ENCODE results near the gene NEUROG2. TPM values are rescaled to one million over a fixed set of nuclear protein-coding genes. Genes with fewer than 3 reads are reported as not detected.
"Not testable (repeated sequence)": the region's sequence is repeated elsewhere in the genome, so short reads cannot be mapped to it uniquely, and the experiment has no call there.

NEUROG2 gene
- total and polyA plus RNA-seq, 5 donors from 2014 or later, result not detected

DNA sequence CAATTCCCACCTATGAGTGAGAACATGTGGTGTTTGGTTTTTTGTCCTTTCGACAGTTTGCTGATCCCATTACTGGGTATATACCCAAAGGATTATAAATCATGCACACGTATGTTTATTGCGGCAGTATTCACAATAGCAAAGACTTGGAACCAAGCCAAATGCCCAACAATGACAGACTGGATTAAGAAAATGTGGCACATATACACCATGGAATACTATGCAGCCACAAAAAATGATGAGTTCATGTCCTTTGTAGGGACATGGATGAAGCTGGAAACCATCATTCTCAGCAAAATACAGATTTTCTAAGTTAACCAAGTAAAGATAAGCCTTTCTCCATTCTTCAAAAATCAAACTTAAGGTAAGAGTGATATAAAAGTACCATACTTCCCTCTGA, 38.3 kb upstream of the NEUROG2 start:
- not testable (repeated sequence) for H3K4me3 ChIP-seq (ENCODE audit: low read depth, low read length); H3K27me3 ChIP-seq (ENCODE audit: control insufficient read depth, insufficient read depth, low read length); H3K36me3 ChIP-seq (ENCODE audit: control insufficient read depth, insufficient read depth, low read length); H3K4me3 Mint-ChIP-seq; H3K9me3 Mint-ChIP-seq; H3K36me3 Mint-ChIP-seq; DNase-seq; H3K4me1 ChIP-seq (ENCODE audit: control insufficient read depth, insufficient read depth, low read length, poor library complexity, severe bottlenecking); H3K27ac ChIP-seq (ENCODE audit: insufficient read depth, low read length, poor library complexity, severe bottlenecking); H3K27me3 Mint-ChIP-seq; ATAC-seq (ENCODE audit: low read depth in 2 of 2); H3K4me1 Mint-ChIP-seq; H3K9me3 ChIP-seq (ENCODE audit: control insufficient read depth in 2 of 2, low read length in 2 of 2); H3K27ac Mint-ChIP-seq

DNA sequence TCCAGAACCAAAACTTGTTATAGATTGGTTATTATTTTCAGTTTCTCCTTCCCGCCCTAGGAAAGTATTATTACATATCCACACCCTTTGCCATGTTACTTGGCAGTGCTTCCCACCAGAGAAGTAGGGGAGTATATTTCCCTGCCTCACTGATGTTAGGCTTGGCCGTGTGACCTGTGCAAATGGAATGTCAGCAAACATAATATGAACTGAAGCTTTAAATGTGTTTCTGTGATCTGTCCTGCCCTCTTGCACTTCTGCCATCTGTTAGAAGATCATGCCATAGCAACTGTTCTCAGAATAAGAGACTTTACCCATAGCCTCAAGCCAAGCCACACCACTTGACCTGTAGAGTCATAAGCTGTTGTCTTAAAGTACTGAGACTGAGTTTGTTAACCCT, 36.7 kb upstream of the NEUROG2 start:
- Histone ChIP-seq H3K36me3 (ENCODE audit: control insufficient read depth, insufficient read depth, low read length) (no peaks in the 10 kb centered on the region), H3K4me3 (ENCODE audit: low read depth, low read length) (no peak overlapping the region), H3K4me1 (ENCODE audit: control insufficient read depth, insufficient read depth, low read length, poor library complexity, severe bottlenecking) (no peaks in the 10 kb centered on the region), H3K9me3 (ENCODE audit: control insufficient read depth in 2 of 2, low read length in 2 of 2) (no peaks in the 10 kb centered on the region), H3K27me3 (ENCODE audit: control insufficient read depth, insufficient read depth, low read length) (no peaks in the 10 kb centered on the region), H3K27ac (ENCODE audit: insufficient read depth, low read length, poor library complexity, severe bottlenecking) (no peak overlapping the region)
- Mint-ChIP-seq H3K4me1 (no peaks in the 10 kb centered on the region), H3K4me3 (no peak overlapping the region), H3K36me3 (peaks cover under 1% of the 10 kb centered on the region), H3K9me3 (no peaks in the 10 kb centered on the region), H3K27me3 (no peaks in the 10 kb centered on the region), H3K27ac (no peak overlapping the region)
- ATAC-seq (ENCODE audit: low read depth in 2 of 2) (no peak), DNase-seq (no peak)

DNA sequence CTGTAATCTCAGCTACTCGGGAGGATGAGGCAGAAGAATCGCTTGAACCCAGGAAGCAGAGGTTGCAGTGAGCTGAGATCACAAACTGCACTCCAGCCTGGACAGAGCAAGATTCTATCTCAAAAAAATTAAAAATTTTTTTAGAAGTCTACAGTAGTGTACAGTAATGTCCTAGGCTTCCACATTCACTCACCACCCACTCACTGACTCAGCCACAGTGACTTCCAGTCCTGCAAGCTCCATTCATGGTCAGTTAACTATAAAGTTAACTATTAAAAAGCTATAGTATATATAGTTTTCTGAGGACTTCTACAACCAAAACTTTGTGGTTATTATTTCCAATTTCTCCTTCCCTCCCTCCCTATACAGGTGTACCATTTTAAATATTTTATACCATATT, 34.7 kb upstream of the NEUROG2 start:
- H3K4me3 ChIP-seq (ENCODE audit: low read depth, low read length), result no peak overlapping the region

DNA sequence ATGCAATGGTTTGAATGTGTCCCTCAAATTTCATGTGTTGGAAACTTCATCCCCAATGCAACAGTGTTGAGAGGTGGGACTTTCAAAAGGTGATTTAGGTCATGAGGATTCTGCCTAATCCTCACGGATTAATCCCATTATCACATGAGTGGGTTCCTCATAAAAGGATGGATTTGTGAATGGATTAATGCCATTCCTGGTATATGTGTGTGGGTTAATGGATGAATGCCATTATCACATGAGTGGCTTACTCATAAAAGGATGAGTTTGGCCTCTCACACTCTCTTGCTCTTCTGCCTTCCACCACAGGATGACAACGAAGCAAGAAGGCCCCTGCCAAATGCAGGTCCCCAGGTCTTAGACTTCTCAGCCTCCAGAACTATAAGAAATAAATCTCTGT, 30.5 kb upstream of the NEUROG2 start:
- Histone ChIP-seq H3K27me3 (ENCODE audit: control insufficient read depth, insufficient read depth, low read length) (no peaks in the 10 kb centered on the region), H3K27ac (ENCODE audit: insufficient read depth, low read length, poor library complexity, severe bottlenecking) (no peak overlapping the region), H3K9me3 (ENCODE audit: control insufficient read depth in 2 of 2, low read length in 2 of 2) (no peaks in the 10 kb centered on the region), H3K4me3 (ENCODE audit: low read depth, low read length) (no peak overlapping the region), H3K36me3 (ENCODE audit: control insufficient read depth, insufficient read depth, low read length) (no peaks in the 10 kb centered on the region), H3K4me1 (ENCODE audit: control insufficient read depth, insufficient read depth, low read length, poor library complexity, severe bottlenecking) (no peaks in the 10 kb centered on the region)
- H3K4me3 Mint-ChIP-seq, result no peak overlapping the region
- H3K36me3 Mint-ChIP-seq, result peaks cover 11% of the 10 kb centered on the region
- DNase-seq (no peak), ATAC-seq (ENCODE audit: low read depth in 2 of 2) (no peak)
- H3K27ac Mint-ChIP-seq, result no peak overlapping the region
- no peaks in the 10 kb centered on the region for H3K27me3 Mint-ChIP-seq
- peaks cover 0 to 2% (median 0%) of the 10 kb centered on the region in 7 donors for H3K9me3 Mint-ChIP-seq
- H3K4me1 Mint-ChIP-seq, result no peaks in the 10 kb centered on the region

More for the DNA sequence above, 34.7 kb upstream of the NEUROG2 start:
- Mint-ChIP-seq H3K27ac (no peak overlapping the region), H3K36me3 (peaks cover 7% of the 10 kb centered on the region), H3K4me3 (no peak overlapping the region), H3K9me3 (no peaks in the 10 kb centered on the region), H3K4me1 (no peaks in the 10 kb centered on the region), H3K27me3 (no peaks in the 10 kb centered on the region)
- no peaks in the 10 kb centered on the region for H3K36me3 ChIP-seq (ENCODE audit: control insufficient read depth, insufficient read depth, low read length)
- DNase-seq (no peak), ATAC-seq (ENCODE audit: low read depth in 2 of 2) (no peak)
- no peaks in the 10 kb centered on the region for H3K27me3 ChIP-seq (ENCODE audit: control insufficient read depth, insufficient read depth, low read length)
- H3K27ac ChIP-seq (ENCODE audit: insufficient read depth, low read length, poor library complexity, severe bottlenecking), result no peak overlapping the region
- no peaks in the 10 kb centered on the region for H3K9me3 ChIP-seq (ENCODE audit: control insufficient read depth in 2 of 2, low read length in 2 of 2)
- no peaks in the 10 kb centered on the region for H3K4me1 ChIP-seq (ENCODE audit: control insufficient read depth, insufficient read depth, low read length, poor library complexity, severe bottlenecking)

DNA sequence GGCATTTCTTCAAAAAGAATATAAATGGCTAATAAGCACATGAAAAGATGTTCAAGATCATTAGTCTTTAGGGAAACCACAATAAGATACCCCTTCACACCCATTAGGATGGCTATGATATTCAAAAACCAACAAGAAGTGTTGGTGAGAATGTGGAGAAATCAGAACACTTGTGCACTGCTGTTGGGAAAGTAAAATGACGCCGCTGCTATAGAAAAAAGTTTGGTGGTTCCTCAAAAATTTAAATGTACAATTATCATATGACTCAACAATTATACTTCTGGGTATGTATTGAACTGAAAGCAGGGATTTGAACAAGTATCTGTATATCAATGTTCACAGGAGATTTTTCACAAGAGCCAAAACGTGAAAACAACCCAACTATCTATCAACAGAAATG, 29.4 kb upstream of the NEUROG2 start:
- Mint-ChIP-seq H3K36me3 (peaks cover 11% of the 10 kb centered on the region), H3K4me3 (no peak overlapping the region), H3K27me3 (no peaks in the 10 kb centered on the region), H3K4me1 (no peaks in the 10 kb centered on the region), H3K9me3 (peaks cover 0 to 2% (median 0%) of the 10 kb centered on the region in 7 donors), H3K27ac (no peak overlapping the region)
- no peak overlapping the region for H3K4me3 ChIP-seq (ENCODE audit: low read depth, low read length)
- no peaks in the 10 kb centered on the region for H3K27me3 ChIP-seq (ENCODE audit: control insufficient read depth, insufficient read depth, low read length)
- H3K36me3 ChIP-seq (ENCODE audit: control insufficient read depth, insufficient read depth, low read length), result no peaks in the 10 kb centered on the region
- H3K4me1 ChIP-seq (ENCODE audit: control insufficient read depth, insufficient read depth, low read length, poor library complexity, severe bottlenecking), result no peaks in the 10 kb centered on the region
- no peak overlapping the region for H3K27ac ChIP-seq (ENCODE audit: insufficient read depth, low read length, poor library complexity, severe bottlenecking)
- no peaks in the 10 kb centered on the region for H3K9me3 ChIP-seq (ENCODE audit: control insufficient read depth in 2 of 2, low read length in 2 of 2)
- no peak for ATAC-seq (ENCODE audit: low read depth in 2 of 2)
- no peak for DNase-seq

DNA sequence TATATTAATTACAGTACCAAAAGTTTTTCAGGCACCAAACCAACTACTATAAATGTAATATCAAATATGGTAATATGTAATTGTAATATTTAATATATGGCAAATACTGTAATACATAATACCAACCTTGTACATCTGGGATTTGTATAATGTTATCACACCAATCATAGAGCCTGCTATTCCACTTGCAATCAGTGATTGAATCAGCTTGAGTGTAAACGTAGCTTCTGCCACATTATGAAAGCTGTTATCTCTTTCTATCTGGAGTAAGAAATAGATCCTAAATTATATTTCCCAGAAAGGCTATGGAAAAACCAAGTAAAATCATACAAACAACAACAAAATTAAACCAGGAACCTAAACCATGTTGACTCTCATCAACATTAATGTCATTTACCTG, 24.7 kb upstream of the NEUROG2 start:
- Histone ChIP-seq H3K9me3 (ENCODE audit: control insufficient read depth in 2 of 2, low read length in 2 of 2) (no peaks in the 10 kb centered on the region), H3K27ac (ENCODE audit: insufficient read depth, low read length, poor library complexity, severe bottlenecking) (no peak overlapping the region), H3K4me1 (ENCODE audit: control insufficient read depth, insufficient read depth, low read length, poor library complexity, severe bottlenecking) (no peaks in the 10 kb centered on the region), H3K36me3 (ENCODE audit: control insufficient read depth, insufficient read depth, low read length) (no peaks in the 10 kb centered on the region), H3K27me3 (ENCODE audit: control insufficient read depth, insufficient read depth, low read length) (no peaks in the 10 kb centered on the region), H3K4me3 (ENCODE audit: low read depth, low read length) (no peak overlapping the region)
- Mint-ChIP-seq H3K4me1 (no peaks in the 10 kb centered on the region), H3K36me3 (peaks cover 8% of the 10 kb centered on the region), H3K27me3 (no peaks in the 10 kb centered on the region), H3K4me3 (no peak overlapping the region), H3K9me3 (peaks cover 0 to 2% (median 0%) of the 10 kb centered on the region in 7 donors), H3K27ac (no peak overlapping the region)
- ATAC-seq (ENCODE audit: low read depth in 2 of 2) (no peak), DNase-seq (no peak)

DNA sequence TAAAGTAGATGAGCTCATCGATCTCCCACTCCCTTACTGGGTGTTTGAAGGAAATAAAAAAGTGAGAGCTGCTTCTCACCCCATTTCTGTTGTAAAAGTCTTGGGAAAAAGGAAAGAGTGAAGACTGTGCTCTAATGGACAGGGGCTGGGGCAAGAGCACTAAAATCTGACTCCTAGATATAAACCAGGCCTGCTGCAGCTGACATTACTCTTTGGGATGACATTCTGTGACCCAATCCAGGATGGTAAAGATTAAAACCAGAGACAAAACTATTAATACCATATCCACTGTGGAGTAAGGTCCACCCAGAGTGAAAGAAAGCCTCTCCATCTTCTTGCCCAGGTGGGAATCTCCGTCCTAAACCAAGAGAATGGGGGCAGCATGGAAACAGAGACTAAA, 20.1 kb upstream of the NEUROG2 start:
- Mint-ChIP-seq H3K4me3 (no peak overlapping the region), H3K27ac (no peak overlapping the region), H3K4me1 (no peaks in the 10 kb centered on the region), H3K9me3 (no peaks in the 10 kb centered on the region), H3K27me3 (peaks cover 12% of the 10 kb centered on the region), H3K36me3 (peaks cover 4% of the 10 kb centered on the region)
- no peaks in the 10 kb centered on the region for H3K36me3 ChIP-seq (ENCODE audit: control insufficient read depth, insufficient read depth, low read length)
- no peak overlapping the region for H3K27ac ChIP-seq (ENCODE audit: insufficient read depth, low read length, poor library complexity, severe bottlenecking)
- DNase-seq (no peak), ATAC-seq (ENCODE audit: low read depth in 2 of 2) (no peak)
- no peak overlapping the region for H3K4me3 ChIP-seq (ENCODE audit: low read depth, low read length)
- no peaks in the 10 kb centered on the region for H3K27me3 ChIP-seq (ENCODE audit: control insufficient read depth, insufficient read depth, low read length)
- H3K4me1 ChIP-seq (ENCODE audit: control insufficient read depth, insufficient read depth, low read length, poor library complexity, severe bottlenecking), result no peaks in the 10 kb centered on the region
- H3K9me3 ChIP-seq (ENCODE audit: control insufficient read depth in 2 of 2, low read length in 2 of 2), result no peaks in the 10 kb centered on the region

DNA sequence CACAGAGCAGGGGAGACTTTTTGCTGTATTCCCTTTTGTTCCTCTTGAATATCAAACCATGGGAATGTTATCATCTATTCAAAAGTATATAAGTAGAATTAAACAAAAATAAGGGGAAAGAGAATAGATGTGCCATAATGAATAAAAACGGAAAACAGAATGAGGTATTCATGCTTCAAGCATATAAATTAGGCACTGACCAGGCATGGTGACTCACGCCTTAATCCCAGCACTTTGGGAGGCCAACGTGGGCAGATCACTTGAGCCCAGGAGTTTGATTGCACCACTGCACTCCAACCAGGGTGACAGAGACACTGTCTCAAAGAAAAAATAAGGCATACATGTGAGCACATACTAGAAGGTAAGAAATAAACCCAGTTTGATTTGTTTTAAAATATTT, 16.3 kb upstream of the NEUROG2 start:
- DNase-seq, result no peak
- Mint-ChIP-seq H3K27me3 (peaks cover 34% of the 10 kb centered on the region), H3K27ac (no peak overlapping the region), H3K9me3 (no peaks in the 10 kb centered on the region), H3K4me1 (no peaks in the 10 kb centered on the region), H3K4me3 (no peak overlapping the region), H3K36me3 (no peaks in the 10 kb centered on the region)
- no peak overlapping the region for H3K27ac ChIP-seq (ENCODE audit: insufficient read depth, low read length, poor library complexity, severe bottlenecking)
- no peaks in the 10 kb centered on the region for H3K9me3 ChIP-seq (ENCODE audit: control insufficient read depth in 2 of 2, low read length in 2 of 2)
- no peaks in the 10 kb centered on the region for H3K4me1 ChIP-seq (ENCODE audit: control insufficient read depth, insufficient read depth, low read length, poor library complexity, severe bottlenecking)
- H3K4me3 ChIP-seq (ENCODE audit: low read depth, low read length), result no peak overlapping the region
- no peak for ATAC-seq (ENCODE audit: low read depth in 2 of 2)
- no peaks in the 10 kb centered on the region for H3K36me3 ChIP-seq (ENCODE audit: control insufficient read depth, insufficient read depth, low read length)
- H3K27me3 ChIP-seq (ENCODE audit: control insufficient read depth, insufficient read depth, low read length), result peaks cover 3% of the 10 kb centered on the region

Measured in CD4-positive, CD25-positive, alpha-beta regulatory T cell (primary cell).